ENCODE measurements around the gene CCNA2.
A peak's percentile ranks its signal among the peaks of the same experiment; 100 is the strongest.

The CCNA2 gene

GRCh38 chr4:121799867-121800501 is 23.7 kb downstream of the CCNA2 start:
- H3K4me3 ChIP-seq (ENCODE audit: control insufficient read depth, low read depth, low read length) = no peak overlapping the region
- TF ChIP-seq CTCF (conservative IDR thresholded peaks at IDR 0.05; ENCODE audit: control insufficient read depth, insufficient read depth, low read depth, low read length) = no peak
- DNase-seq (ENCODE audit: low read depth) = no peak

DNA sequence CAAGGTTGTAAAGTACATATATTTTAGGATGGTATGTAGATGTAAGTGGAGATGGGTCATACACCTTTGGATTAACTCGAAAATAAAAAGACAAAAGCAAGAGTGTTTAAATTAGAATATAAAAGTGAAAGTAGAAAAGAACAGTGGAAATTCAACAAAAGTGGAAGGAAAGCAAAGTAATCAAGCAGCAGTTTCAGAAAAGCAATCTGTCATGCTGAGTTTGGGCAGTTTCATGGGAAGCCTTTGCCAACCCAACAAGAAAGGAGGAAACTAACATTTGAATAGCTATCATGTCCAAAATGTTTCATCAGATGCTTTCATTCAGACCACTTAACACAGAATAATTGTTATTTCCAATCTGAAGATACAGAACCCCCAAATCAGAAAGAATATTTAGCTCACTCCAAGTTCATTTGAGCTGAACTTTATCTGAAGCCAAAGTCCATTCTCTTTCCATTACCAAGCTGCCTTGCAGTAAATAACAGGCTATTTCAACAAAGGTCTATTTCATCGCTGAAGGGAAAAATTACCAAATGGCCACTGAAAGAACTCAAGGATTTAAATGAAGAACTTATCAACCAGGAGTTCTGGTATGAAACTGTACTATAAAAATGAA is 24.4 kb downstream of the CCNA2 start:
- TF ChIP-seq CTCF (conservative IDR thresholded peaks at IDR 0.05; ENCODE audit: control insufficient read depth, insufficient read depth, low read depth, low read length) = no peak
- no peak overlapping the region for H3K4me3 ChIP-seq (ENCODE audit: control insufficient read depth, low read depth, low read length)
- DNase-seq (ENCODE audit: low read depth) = no peak

DNA sequence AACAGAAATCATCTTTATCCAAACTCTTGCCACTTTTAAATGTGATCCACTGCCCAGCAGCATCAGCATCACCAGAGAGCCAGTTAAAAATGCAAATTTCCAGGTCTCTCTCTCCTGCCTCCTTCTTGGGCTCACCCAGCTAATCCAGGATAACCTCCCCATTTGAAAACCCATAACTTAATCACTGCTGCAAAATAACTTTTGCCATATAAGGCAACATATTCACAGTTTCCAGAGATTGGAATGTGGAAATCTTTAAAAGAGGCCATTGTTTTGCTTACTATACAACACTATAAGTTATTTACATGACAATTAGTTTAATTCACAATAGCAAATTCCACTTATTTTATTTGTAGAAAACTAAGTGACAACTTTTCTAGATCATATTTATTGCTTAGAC is 27.4 kb downstream of the CCNA2 start:
- no peak for DNase-seq (ENCODE audit: low read depth)
- TF ChIP-seq CTCF (conservative IDR thresholded peaks at IDR 0.05; ENCODE audit: control insufficient read depth, insufficient read depth, low read depth, low read length) = no peak
- H3K4me3 ChIP-seq (ENCODE audit: control insufficient read depth, low read depth, low read length) = no peak overlapping the region

GRCh38 chr4:121794505-121795188 is 29.0 kb downstream of the CCNA2 start:
- no peak for DNase-seq (ENCODE audit: low read depth)
- TF ChIP-seq CTCF (conservative IDR thresholded peaks at IDR 0.05; ENCODE audit: control insufficient read depth, insufficient read depth, low read depth, low read length) = no peak
- H3K4me3 ChIP-seq (ENCODE audit: control insufficient read depth, low read depth, low read length) = no peak overlapping the region

- TF ChIP-seq CTCF (conservative IDR thresholded peaks at IDR 0.05; ENCODE audit: control insufficient read depth, insufficient read depth, low read depth, low read length) = no peak
- DNase-seq (ENCODE audit: low read depth) = no peak
- H3K4me3 ChIP-seq (ENCODE audit: control insufficient read depth, low read depth, low read length) = no peak overlapping the region
Measured at GRCh38 chr4:121792966-121793365, 30.7 kb downstream of the CCNA2 start.

- no peak overlapping the region for H3K4me3 ChIP-seq (ENCODE audit: control insufficient read depth, low read depth, low read length)
- peak; percentile 72 for DNase-seq (ENCODE audit: low read depth)
- TF ChIP-seq CTCF (conservative IDR thresholded peaks at IDR 0.05; ENCODE audit: control insufficient read depth, insufficient read depth, low read depth, low read length) = no peak
Measured at GRCh38 chr4:121791481-121791880, 32.2 kb downstream of the CCNA2 start.

Measured in fibroblast of mammary gland (primary cell).